NCI-H345 (cell line): ENCODE measurements around the gene RFC1.
"Not testable (repeated sequence)": the region's sequence is repeated elsewhere in the genome, so short reads cannot be mapped to it uniquely, and the experiment has no call there.

Source experiments
- DNase-seq: peaks from one replicate; lab custom pipeline; 2025; lab: John Stamatoyannopoulos, UW

Gene RFC1, protein sequence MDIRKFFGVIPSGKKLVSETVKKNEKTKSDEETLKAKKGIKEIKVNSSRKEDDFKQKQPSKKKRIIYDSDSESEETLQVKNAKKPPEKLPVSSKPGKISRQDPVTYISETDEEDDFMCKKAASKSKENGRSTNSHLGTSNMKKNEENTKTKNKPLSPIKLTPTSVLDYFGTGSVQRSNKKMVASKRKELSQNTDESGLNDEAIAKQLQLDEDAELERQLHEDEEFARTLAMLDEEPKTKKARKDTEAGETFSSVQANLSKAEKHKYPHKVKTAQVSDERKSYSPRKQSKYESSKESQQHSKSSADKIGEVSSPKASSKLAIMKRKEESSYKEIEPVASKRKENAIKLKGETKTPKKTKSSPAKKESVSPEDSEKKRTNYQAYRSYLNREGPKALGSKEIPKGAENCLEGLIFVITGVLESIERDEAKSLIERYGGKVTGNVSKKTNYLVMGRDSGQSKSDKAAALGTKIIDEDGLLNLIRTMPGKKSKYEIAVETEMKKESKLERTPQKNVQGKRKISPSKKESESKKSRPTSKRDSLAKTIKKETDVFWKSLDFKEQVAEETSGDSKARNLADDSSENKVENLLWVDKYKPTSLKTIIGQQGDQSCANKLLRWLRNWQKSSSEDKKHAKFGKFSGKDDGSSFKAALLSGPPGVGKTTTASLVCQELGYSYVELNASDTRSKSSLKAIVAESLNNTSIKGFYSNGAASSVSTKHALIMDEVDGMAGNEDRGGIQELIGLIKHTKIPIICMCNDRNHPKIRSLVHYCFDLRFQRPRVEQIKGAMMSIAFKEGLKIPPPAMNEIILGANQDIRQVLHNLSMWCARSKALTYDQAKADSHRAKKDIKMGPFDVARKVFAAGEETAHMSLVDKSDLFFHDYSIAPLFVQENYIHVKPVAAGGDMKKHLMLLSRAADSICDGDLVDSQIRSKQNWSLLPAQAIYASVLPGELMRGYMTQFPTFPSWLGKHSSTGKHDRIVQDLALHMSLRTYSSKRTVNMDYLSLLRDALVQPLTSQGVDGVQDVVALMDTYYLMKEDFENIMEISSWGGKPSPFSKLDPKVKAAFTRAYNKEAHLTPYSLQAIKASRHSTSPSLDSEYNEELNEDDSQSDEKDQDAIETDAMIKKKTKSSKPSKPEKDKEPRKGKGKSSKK

DNA sequence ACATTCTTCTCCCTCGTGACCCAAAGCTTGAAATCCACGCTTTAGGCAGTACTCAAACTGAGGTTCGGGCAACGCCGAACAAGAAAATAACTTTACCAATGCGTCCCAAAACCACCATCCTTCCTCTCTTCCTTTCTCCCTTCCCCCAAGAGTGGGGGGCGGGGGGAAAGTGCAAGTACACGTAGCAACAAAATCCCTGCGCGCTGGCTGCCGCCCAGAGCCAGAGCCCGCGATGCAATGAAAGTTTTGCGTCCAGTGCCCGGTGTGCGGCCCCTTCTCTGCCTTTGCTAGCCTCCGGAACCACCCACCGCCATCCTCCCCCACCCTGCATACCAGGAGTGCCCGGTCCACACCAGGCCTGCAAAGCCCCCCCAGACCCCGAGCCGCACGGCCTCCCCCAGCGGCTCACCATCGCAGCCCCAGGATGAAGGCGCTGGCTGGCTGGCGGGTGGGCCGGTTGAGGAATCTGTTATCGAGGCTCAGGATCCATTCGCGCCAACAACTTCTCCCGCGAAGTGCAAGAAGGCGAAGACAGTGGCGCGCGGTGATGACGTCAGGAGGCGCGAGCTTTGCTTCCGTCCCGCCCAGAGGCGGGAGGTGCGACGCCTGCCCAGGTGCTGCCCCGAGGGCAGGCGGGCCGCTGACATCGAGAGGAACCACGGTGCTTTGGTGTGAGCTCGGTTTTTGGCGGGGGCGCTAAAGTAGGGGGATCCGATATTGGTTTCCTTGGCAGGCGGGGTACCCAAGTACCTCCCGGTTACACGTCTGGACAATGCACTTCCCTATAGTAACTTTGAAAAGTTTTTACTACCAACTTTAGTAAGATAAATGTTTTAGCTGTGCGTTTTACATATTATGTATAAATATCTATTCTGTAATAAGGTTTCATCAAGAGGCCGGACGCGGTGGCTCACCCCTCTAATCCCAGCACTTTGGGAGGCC, at the start of gene RFC1:
Gene RFC1, minus strand, starts transcription at position 533 of the 942 bp plus-strand sequence. Its CDS starts 121 bp downstream, at position 412.
- peak; percentile 87 for DNase-seq

DNA sequence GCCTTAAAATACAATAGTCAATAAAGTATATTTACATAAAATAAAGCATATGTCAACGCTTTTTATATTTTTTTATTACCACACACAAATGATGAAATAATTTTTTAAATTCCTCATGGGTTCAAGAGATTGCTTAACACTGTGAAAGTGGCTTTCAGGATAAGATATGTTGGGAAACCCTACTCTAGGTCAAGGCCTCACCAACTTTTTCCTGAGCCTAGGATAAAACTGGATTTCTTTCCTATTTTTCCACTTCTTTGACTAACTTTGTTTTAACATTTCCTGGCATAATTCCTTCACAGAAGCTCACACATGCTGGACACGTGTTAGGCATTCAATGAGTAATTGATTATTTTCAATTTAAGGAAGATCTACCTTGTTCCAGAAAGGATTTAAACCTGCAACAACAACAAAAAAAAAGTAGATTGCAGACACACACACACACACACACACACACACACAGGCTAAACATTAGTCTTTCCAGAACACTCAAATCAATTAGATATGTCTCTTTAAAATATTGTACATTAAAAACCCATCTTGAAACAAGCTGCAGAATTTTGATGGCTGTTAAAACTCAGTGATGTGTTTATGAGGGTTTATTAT, 49.6 kb upstream of the RFC1 start:
- no peak for DNase-seq

DNA sequence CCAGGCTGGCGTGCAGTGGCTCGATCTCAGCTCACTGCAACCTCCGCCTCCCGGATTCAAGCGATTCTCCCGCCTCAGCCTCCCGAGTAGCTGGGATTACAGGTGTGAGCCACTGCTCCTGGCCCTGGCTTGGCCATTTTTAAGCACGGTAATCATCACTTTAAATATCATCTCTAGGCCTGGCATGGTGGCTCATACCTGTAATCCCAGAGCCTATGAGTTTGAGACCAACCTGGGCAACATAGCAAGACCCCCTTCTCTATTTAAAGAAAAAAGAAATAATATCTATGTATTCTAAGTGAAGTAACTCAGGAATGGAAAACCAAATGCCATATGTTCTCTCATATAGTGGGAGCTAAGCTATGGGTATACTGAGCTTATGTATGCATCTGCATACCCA, 45.4 kb upstream of the RFC1 start:
- DNase-seq, result not testable (repeated sequence)

DNA sequence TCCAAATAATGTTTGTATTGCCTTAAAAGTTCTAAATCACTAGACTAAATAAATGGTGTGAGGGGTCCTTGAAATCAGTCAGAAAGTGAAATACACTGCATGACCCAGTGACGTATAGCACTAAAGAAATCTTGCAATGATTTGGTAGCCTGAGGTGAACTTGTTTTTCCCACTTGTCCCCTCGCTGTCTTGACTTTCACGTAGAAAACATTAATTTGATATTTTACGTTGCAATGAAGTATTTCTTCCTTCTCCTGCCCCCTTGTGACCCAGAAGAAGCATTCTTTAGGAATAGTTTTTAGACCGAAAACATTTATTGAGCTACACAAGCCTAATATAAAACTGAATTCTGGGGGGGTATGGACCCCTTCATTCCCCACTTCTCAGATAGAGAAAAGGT, 44.3 kb upstream of the RFC1 start:
- no peak for DNase-seq

DNA sequence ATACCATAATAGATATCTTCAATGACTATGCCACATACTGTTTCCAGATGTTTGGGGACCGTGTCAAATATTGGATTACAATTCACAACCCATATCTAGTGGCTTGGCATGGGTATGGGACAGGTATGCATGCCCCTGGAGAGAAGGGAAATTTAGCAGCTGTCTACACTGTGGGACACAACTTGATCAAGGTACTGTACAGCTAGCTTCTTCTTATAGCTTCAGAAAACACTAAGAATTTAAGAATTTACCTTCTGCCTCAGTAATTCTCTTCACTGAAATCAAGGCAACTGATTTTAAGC, 41.4 kb upstream of the RFC1 start:
- no peak for DNase-seq

DNA sequence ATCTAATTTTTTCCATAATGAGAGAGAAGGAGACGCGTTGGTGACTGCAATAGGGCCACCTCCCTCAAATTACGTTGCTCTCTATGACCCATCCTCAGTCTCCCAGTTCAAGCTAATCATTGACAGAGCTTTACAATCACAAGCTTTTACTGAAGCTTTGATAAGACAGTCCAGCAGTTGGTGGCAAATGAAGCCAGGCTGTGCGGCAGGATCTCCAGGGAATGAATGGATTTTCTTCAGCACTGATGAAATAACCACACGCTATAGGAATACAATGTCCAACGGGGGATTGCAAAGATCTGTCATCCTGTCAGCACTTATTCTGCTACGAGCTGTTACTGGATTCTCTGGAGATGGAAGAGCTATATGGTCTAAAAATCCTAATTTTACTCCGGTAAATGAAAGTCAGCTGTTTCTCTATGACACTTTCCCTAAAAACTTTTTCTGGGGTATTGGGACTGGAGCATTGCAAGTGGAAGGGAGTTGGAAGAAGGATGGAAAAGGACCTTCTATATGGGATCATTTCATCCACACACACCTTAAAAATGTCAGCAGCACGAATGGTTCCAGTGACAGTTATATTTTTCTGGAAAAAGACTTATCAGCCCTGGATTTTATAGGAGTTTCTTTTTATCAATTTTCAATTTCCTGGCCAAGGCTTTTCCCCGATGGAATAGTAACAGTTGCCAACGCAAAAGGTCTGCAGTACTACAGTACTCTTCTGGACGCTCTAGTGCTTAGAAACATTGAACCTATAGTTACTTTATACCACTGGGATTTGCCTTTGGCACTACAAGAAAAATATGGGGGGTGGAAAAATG, 40.8 kb upstream of the RFC1 start, which contains the start of gene KLB:
Gene KLB, plus strand, starts transcription at position 168 of the 821 bp plus-strand sequence. Its CDS starts 20 bp downstream, at position 188.
- no peak for DNase-seq

DNA sequence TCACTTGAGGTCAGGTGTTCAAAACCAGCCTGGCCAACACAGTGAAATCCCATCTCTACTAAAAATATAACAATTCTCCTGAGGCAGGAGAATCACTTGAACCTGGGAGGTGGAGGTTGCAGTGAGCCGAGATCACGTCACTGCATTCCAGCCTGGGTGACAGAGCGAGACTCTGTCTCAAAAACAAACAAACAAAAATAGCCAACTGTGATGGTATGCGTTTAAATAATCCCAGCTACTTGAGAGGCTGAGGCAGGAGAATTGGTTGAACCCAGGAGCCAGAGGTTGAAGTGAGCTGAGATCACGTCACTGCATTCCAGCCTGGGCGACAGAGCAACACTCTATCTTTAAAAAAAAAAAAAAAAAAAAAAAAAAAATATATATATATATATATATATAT, 35.5 kb upstream of the RFC1 start:
- DNase-seq, result not testable (repeated sequence)

DNA sequence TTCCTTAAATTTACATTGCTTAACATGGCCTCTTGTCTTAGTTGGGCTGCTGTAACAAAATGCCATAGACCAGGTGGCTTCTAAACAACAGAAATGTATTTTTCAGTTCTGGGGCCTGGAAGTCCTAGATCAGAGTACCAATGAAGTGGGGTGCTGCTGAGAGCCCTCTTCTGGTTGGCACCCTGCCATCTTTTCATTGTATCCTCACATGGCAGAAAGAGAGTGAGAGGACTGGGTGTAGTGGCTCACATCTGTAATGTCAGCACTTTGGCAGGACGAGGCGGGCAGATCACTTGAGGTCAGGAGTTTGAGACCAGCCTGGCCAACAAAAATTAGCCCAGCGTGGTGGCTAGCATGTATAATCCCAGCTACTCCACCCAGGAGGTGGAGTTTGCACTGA, 28.5 kb upstream of the RFC1 start:
- peak; percentile 3 for DNase-seq

DNA sequence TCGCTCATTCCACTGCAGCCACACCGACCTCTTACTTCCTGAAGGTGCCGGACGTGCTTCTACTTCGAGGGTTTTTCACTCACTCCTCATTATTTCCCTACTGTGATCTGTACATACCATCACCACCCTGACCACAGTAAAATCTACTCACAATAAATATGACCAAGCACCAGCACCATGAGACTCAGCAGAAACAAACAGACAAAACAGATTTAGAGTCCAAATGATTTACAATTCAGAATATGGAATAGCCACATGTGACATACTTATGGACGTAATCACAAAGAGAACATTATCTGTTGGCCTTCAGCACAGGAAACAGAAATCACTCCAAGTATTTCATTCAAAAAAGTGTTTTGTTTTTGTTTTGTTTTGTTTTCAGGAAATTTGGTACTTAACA, 24.4 kb upstream of the RFC1 start:
- DNase-seq, result no peak

DNA sequence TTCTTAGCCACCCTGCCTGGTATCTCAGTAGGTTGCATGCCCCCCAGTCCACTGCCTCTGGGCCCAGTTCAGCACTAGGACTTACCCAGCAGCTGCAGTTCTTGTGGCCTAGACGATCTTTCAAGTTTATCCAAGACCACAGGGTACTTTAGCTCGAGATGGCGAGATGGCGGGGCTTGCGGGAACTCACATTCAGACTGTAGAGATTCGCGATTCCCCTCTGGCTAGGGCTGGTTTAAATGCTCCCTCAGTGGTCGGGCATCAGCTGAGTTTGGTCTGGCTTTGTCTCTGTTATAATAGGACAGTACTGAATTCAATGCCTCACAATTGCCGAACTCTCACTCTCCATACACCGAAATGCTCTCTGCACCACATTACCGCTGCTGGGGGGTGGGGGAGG, 18.4 kb upstream of the RFC1 start:
- DNase-seq, result no peak

DNA sequence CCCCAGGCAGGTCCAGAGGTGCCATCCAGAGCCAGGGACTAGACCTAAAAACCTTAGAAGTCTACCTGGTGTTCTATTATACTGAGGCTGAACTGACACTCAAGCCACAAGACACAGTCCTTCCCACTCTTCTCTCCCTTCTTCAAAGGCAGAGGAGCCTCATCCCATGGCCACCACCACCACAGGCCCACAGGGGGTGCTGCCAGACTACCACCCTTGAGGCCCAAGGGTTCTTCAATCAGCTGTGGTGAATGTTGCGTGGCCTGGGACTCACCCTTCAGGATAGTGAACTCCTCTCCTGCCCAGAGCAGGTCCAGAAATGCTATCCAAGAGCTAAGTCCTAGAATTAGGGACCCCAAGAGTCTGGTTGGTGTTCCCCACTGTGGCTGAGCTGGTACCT, 17.5 kb upstream of the RFC1 start:
- no peak for DNase-seq

DNA sequence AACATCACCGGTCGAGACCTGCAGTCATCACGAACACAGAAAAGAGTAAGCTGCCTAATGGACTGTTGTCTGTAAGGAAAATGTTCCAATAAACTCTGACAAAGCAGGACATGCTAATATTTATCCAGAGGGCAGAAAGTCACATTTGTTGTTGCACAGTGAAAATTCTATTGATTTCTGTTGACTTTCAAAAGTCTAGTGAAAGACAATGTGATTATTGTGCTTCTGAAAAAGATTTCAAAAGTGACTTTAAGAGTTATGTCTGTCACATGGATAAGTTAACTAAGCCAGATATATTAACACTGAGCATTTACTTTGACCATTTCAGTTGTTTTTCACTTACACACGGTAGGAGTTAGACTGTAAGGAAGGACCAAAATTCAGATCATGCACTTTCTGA, 9.3 kb upstream of the RFC1 start:
- no peak for DNase-seq

DNA sequence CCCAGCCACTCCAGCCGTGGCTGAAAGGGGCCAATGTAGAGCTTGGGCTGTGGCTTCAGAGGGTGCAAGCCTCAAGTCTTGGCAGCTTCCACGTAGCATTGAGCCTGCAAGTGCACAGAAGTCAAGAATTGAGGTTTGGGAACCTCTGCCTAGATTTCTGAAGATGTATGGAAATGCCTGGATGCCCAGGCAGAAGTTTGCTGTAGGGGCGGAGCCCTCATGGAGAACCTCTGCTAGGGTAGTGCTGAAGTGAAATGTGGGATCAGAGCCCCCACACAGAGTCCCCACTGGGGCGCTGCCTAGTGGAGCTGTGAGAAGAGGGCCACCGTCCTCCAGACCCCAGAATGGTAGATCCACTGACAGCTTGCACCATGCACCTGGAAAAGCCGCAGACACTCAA, 5.0 kb upstream of the RFC1 start:
- DNase-seq, result not testable (repeated sequence)

DNA sequence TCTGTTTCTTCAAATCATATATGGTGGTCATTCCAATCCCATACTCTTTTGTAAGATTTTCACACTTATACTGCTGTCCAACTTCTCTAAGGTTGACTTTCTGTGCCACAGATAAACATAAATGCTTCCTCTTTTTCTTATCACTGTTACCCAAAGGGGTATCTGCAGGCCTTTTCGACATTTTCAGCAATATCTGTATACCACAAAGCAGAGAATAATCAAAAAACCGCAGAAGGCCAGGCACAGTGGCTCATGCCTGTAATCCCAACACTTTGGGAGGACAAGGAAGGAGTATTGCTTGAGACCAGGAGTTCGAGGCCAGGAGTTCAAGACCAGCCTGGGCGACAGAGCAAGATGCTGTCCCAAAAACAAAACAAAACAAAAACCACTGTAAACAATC, 3.1 kb upstream of the RFC1 start:
- DNase-seq, result no peak

DNA sequence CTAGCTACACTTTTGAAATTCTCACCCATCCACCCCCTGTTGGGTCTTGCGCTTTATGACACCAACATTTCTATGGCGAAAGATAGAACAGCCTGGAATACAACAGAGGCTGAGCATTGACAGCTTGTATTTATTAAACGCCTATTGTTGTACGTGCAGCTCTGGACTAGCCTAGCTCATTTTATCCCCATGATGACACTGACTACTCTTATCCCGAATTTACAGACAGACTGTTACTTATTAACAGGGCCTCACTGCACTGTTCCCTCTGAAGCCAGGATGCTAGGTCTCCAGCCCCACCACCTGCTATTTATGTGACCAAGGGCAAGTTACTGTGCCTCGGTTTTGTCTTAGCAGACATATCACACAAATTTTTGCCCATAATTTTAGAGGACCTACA, 1.0 kb upstream of the RFC1 start:
- DNase-seq, result no peak

DNA sequence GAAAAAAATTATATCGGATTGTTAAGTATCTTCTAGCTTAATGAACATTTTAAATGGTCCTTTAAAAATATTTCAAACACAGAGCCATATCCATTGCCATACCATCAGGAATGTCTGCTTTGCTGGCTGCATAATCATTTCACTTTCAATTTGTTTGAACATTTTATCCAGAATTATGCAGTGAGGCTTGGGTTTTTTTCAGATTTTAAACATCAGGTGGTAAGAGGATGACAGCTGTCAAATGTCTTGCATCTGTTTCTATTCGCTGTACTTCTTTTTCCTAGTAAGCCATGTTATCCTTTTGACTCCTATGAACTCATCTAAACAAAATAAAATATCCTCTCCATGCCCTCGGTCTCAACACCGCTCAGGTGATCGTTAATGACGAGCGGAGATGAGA, 802 bp downstream of the RFC1 start:
- no peak for DNase-seq

DNA sequence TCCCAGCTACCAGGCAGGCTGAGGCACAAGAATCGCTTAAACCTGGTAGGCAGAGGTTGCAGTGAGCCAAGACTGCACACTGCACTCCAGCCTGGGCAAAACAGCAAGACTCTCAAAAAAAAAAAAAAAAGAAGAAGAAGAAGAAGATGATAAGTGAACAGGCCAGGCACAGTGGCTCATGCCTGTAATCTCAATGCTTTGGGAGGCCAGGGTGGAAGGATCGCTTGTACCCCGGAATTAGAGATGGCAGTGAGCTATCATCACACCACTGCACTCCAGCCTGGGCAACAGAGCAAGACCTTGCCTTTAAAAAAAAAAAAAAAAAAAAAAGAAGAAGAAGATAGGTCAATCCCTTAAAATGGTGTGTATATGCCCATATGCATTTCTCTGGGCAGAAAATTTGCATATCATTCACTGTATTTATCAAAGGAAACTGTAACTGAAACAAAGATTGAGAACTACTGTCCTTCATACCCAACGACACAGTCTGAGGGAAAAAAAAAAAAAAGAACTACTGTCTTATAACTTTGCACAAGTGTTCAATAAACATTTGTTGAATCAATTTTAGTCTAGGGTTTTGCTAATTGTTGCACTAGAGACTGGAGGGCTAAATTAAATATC, 2.3 kb downstream of the RFC1 start:
- no peak for DNase-seq

DNA sequence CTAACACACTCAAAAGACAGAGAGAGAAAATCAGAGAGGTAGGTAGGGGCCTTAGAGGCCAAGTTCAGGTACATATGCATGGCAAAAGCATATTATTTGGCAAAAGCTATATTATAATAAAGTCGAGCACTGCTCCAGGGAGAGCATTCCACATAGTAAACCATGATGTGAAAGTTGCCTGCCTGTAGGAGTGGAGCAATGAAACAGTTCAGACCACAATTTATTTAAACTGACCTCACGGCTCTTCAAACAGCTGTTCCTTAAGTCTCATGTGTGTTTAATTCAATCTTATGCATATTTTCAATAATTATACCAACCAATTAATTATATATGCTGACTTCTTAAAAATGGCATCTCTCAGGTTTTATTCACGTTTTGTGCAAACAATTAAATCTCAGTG, 3.3 kb downstream of the RFC1 start:
- no peak for DNase-seq

DNA sequence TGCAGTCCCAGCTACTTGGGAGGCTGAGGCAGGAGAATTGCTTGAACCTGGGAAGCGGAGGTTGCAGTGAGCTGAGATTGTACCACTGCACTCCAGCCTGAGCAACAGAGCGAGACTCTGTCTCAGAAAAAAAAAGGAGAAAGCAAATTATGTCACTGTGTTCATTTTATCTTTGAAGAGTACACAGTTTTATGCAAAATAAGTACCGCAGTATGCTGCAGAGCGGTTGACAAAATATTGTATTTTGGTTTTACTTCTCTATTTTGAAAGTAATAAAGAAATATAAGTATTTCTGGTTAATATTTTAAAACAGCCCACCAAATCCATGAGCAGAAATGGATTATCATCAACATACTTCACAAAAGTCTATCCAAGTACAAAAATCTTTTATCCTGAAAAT, 5.6 kb downstream of the RFC1 start:
- not testable (repeated sequence) for DNase-seq

DNA sequence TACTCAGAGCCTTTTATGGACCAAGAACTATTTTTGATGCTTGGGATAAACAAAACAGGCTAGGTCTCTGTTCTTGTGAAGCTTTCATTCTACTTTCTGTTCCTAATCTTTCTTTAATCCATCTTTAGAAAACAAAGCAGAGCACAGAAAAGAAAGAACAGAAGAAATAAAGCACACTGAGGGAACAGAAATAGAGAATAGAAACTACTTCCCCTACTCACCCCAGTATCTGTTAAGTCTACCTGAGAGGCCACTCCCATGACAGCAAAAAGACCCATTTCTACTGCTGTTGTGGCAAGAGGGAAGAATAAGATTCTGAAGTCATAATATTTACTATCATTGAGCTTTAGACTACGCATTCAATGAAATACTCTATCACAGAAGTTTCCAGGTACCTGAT, 9.2 kb downstream of the RFC1 start:
- DNase-seq, result no peak
